ENCODE measurements around the gene RALBP1. TPM values are rescaled to one million over a fixed set of nuclear protein-coding genes. Genes with fewer than 3 reads are reported as not detected.

Gene RALBP1
- polyA plus RNA-seq, 1 donor from 2014 or later = 49.8 TPM

DNA sequence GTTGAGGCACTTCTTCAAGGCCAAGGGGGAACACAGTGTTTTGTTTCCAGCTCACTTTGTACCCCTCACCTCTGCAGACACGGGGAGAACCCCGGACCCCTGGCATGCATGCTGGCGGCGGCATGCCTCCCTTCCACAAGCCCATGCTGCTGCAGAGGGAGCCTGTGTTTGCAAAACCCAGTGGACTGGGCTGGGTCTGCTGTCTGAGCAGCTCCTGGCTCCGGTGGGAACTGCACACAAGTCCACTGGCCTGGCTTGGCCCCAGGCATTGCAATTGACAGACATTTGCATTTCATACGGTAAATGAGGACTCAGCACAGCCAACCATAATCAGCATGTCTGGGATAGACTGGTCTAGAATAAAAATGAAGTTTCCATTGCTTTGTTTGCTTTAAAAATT, 62.4 kb downstream of the RALBP1 start:
- Mint-ChIP-seq H3K9me3 (no peaks in the 10 kb centered on the region), H3K4me3 (no peak overlapping the region), H3K4me1 (no peaks in the 10 kb centered on the region), H3K27me3 (no peaks in the 10 kb centered on the region), H3K36me3 (peaks cover 6% of the 10 kb centered on the region), H3K27ac (no peak overlapping the region)

- Mint-ChIP-seq H3K4me3 (no peak overlapping the region), H3K36me3 (peaks cover 6% of the 10 kb centered on the region), H3K27ac (no peak overlapping the region)
Measured at GRCh38 chr18:9539283-9539682, 64.0 kb downstream of the RALBP1 start.

GRCh38 chr18:9539938-9540337, 64.6 kb downstream of the RALBP1 start:
- H3K9me3 Mint-ChIP-seq = no peaks in the 10 kb centered on the region
- no peak overlapping the region for H3K27ac Mint-ChIP-seq
- peaks cover 6% of the 10 kb centered on the region for H3K36me3 Mint-ChIP-seq
- H3K4me1 Mint-ChIP-seq = peaks cover 0 to 2% (median 0%) of the 10 kb centered on the region in 3 donors
- H3K4me3 Mint-ChIP-seq = no peak overlapping the region
- no peaks in the 10 kb centered on the region for H3K27me3 Mint-ChIP-seq

More at GRCh38 chr18:9539283-9539682, 64.0 kb downstream of the RALBP1 start:
- Mint-ChIP-seq H3K9me3 (no peaks in the 10 kb centered on the region), H3K27me3 (no peaks in the 10 kb centered on the region), H3K4me1 (peaks cover 0 to 2% (median 0%) of the 10 kb centered on the region in 3 donors)

- Mint-ChIP-seq H3K9me3 (no peaks in the 10 kb centered on the region), H3K4me1 (peaks cover 0 to 2% (median 0%) of the 10 kb centered on the region in 3 donors), H3K27ac (no peak overlapping the region), H3K4me3 (peak overlapping the region in 1 of 4 donors; percentile 72), H3K27me3 (no peaks in the 10 kb centered on the region), H3K36me3 (peaks cover 1% of the 10 kb centered on the region)
Measured at GRCh38 chr18:9542924-9543323, 67.6 kb downstream of the RALBP1 start.

GRCh38 chr18:9545029-9545428, 69.7 kb downstream of the RALBP1 start:
- no peaks in the 10 kb centered on the region for H3K27me3 Mint-ChIP-seq

DNA sequence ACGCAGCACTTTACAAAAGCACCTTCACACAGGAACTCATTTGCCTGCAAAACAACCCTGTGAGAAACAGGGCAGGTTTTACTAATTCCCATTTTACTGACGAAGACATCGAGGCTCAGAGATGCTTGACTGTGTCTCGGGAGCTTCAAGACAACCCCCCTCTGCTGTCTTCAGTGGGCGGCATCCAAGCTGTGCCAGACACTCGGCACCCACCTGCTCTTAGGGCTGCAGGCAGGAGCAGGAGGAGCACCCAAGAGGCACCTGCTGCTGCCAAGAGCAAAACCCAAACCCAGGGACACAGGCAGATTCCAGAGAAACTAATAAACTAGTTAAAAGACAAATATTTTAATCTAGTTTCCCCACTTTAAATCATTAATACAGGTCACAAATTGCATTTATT, 71.2 kb downstream of the RALBP1 start:
- Mint-ChIP-seq H3K27ac (peak overlapping the region in 1 of 3 donors; percentile 80), H3K27me3 (no peaks in the 10 kb centered on the region), H3K4me1 (peaks cover 0 to 2% (median 0%) of the 10 kb centered on the region in 3 donors), H3K4me3 (no peak overlapping the region), H3K36me3 (peaks cover 9% of the 10 kb centered on the region), H3K9me3 (no peaks in the 10 kb centered on the region)

More at GRCh38 chr18:9545029-9545428, 69.7 kb downstream of the RALBP1 start:
- H3K36me3 Mint-ChIP-seq = peaks cover 9% of the 10 kb centered on the region
- no peak overlapping the region for H3K27ac Mint-ChIP-seq
- no peaks in the 10 kb centered on the region for H3K9me3 Mint-ChIP-seq
- H3K4me3 Mint-ChIP-seq = no peak overlapping the region
- H3K4me1 Mint-ChIP-seq = peaks cover 0 to 2% (median 0%) of the 10 kb centered on the region in 3 donors

GRCh38 chr18:9547782-9548181, 72.5 kb downstream of the RALBP1 start:
- Mint-ChIP-seq H3K36me3 (peaks cover 13% of the 10 kb centered on the region), H3K4me3 (no peak overlapping the region), H3K27me3 (no peaks in the 10 kb centered on the region)

GRCh38 chr18:9549405-9549804, 74.1 kb downstream of the RALBP1 start:
- H3K4me3 Mint-ChIP-seq = no peak overlapping the region
- H3K27ac Mint-ChIP-seq = peak overlapping the region in 1 of 3 donors; percentile 36
- H3K27me3 Mint-ChIP-seq = no peaks in the 10 kb centered on the region
- H3K36me3 Mint-ChIP-seq = peaks cover 23% of the 10 kb centered on the region
- H3K4me1 Mint-ChIP-seq = no peaks in the 10 kb centered on the region
- peaks cover 0 to 2% (median 0%) of the 10 kb centered on the region in 3 donors for H3K9me3 Mint-ChIP-seq

More at GRCh38 chr18:9547782-9548181, 72.5 kb downstream of the RALBP1 start:
- Mint-ChIP-seq H3K9me3 (no peaks in the 10 kb centered on the region), H3K27ac (no peak overlapping the region), H3K4me1 (peaks cover 0 to 2% (median 0%) of the 10 kb centered on the region in 3 donors)

DNA sequence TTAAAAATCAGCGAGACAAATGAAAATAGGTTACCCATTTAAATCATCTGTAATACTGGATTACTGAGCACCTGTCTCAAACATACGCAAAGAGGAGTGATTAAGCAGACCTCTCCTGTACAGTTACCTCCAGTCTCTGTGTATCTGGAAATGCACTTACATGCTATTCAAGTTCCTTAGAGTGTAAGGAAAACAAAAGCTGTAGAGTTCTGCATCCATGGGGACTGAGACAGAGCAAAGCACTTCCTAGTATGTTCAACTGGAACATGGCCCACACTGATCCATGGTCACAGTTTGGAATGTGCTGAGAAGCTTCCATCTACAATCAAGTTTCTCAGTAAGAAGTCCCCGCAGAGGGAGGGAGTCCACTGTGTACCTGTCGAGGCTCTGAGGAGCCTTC, 75.1 kb downstream of the RALBP1 start:
- H3K36me3 Mint-ChIP-seq = peaks cover 27% of the 10 kb centered on the region
- H3K27ac Mint-ChIP-seq = no peak overlapping the region
- no peaks in the 10 kb centered on the region for H3K4me1 Mint-ChIP-seq
- H3K4me3 Mint-ChIP-seq = no peak overlapping the region
- H3K27me3 Mint-ChIP-seq = no peaks in the 10 kb centered on the region
- H3K9me3 Mint-ChIP-seq = peaks cover 0 to 2% (median 0%) of the 10 kb centered on the region in 3 donors

- no peak overlapping the region for H3K4me3 Mint-ChIP-seq
- no peaks in the 10 kb centered on the region for H3K4me1 Mint-ChIP-seq
- peaks cover 32% of the 10 kb centered on the region for H3K36me3 Mint-ChIP-seq
Measured at GRCh38 chr18:9552191-9552590, 76.9 kb downstream of the RALBP1 start.

GRCh38 chr18:9552616-9553015, 77.3 kb downstream of the RALBP1 start:
- Mint-ChIP-seq H3K4me1 (no peaks in the 10 kb centered on the region), H3K36me3 (peaks cover 32% of the 10 kb centered on the region), H3K27ac (no peak overlapping the region), H3K4me3 (no peak overlapping the region), H3K9me3 (peaks cover 0 to 2% (median 0%) of the 10 kb centered on the region in 3 donors), H3K27me3 (no peaks in the 10 kb centered on the region)

More at GRCh38 chr18:9552191-9552590, 76.9 kb downstream of the RALBP1 start:
- no peak overlapping the region for H3K27ac Mint-ChIP-seq
- no peaks in the 10 kb centered on the region for H3K27me3 Mint-ChIP-seq
- peaks cover 0 to 2% (median 0%) of the 10 kb centered on the region in 3 donors for H3K9me3 Mint-ChIP-seq

DNA sequence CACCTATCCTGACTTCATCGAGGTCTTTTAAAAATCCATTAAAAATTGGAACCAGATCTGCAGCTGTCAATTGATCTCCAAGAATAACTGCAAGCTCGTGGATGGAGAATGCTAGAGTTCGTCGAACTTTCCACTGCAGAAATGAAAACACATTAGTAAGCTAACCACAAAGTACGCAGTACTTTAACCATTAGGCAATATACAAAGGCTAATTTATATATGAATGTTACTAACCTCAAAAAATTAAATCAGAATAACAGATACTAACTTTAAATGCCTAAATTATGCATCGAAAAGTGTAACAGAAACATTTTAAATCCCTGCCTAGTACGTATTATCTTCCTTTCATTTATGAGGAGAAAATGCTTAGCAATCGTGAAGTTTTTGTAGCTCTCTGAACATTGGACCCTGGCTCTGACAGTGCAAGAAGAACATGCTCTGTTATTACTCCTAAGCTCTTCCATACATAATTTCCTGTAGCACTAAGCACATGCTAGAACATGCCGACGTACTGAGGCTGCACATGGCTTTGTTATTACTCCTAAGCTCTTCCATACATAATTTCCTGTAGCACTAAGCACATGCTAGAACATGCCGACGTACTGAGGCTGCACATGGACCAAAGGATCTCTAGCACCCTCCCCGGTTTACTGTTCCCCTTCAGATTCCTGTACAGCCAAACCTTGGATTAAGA, 82.1 kb downstream of the RALBP1 start:
- H3K9me3 Mint-ChIP-seq = peaks cover 0 to 2% (median 0%) of the 10 kb centered on the region in 3 donors
- H3K4me1 Mint-ChIP-seq = no peaks in the 10 kb centered on the region
- no peak overlapping the region for H3K4me3 Mint-ChIP-seq
- H3K27ac Mint-ChIP-seq = no peak overlapping the region
- H3K36me3 Mint-ChIP-seq = peaks cover 24% of the 10 kb centered on the region
- no peaks in the 10 kb centered on the region for H3K27me3 Mint-ChIP-seq

DNA sequence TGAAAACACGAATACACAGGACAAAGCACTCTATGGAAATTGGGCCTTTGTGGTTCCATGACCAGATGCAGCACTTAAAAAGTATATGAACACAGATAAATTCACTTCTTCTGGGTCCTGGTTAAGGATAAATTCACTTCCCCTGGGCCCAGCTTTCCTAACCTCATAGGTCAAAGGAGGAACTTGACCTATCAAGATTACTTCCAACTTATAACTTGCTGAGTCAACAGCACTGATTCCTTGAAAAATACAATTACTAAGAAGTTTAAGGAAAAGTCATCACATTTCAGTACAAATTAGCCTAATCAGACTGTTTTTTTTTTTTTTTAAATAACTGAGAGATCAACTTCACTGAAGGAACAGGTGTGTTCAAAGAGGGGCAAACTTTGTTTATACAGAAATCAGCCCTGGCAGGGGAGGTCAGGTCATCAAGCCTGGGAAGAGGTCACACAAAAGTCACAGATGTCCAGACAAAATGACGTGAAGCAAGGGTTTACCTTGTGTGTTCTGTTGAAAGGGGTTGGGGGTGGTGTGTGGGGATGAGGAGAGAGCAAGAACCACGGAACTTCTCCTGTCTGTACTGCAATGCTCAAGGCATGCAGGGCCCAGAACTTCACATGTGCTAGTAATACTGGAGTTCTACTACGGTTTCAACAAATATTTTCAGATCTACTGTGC, 83.2 kb downstream of the RALBP1 start:
- Mint-ChIP-seq H3K4me1 (no peaks in the 10 kb centered on the region), H3K4me3 (no peak overlapping the region), H3K36me3 (peaks cover 17% of the 10 kb centered on the region), H3K27me3 (no peaks in the 10 kb centered on the region), H3K9me3 (no peaks in the 10 kb centered on the region), H3K27ac (no peak overlapping the region)

DNA sequence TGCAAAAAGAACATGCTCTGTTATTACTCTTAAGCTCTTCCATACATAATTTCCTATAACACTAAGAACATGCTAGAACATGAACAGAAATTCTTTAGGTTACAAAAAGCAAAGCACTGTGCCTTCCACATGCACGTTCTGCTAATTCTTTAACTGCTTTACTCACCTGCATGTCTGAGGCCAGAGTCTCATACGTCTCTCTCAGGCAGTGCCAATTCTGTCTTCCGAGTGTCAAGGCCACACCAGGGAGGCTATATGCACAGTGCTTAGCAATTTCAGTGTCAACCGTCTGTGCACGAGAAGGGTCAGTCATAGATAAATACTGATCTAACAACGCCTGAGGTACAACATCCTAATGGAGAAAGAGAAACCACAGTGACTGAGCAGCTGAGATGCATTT, 83.9 kb downstream of the RALBP1 start:
- Mint-ChIP-seq H3K9me3 (no peaks in the 10 kb centered on the region), H3K4me1 (no peaks in the 10 kb centered on the region), H3K27me3 (no peaks in the 10 kb centered on the region), H3K27ac (no peak overlapping the region), H3K36me3 (peaks cover 13% of the 10 kb centered on the region), H3K4me3 (no peak overlapping the region)

GRCh38 chr18:9561759-9562158, 86.4 kb downstream of the RALBP1 start:
- Mint-ChIP-seq H3K36me3 (peaks cover 3% of the 10 kb centered on the region), H3K4me3 (no peak overlapping the region), H3K27ac (no peak overlapping the region), H3K27me3 (no peaks in the 10 kb centered on the region), H3K4me1 (no peaks in the 10 kb centered on the region), H3K9me3 (no peaks in the 10 kb centered on the region)
